Smooth muscle cell (in vitro differentiated cells): ENCODE results near the gene SLC26A1. TPM values are rescaled to one million over a fixed set of nuclear protein-coding genes. Genes with fewer than 3 reads are reported as not detected.

ENCODE experiments used
- DNase-seq: peaks from one replicate; lab custom pipeline; 2025; ENCODE audit not compliant: unreplicated experiment; lab: John Stamatoyannopoulos, UW
- H2AFZ ChIP-seq: fragments of 200-600 bp; sonication (generic); 2 replicates; pipeline ENCODE4 v1.6.0; 2016; ENCODE audit warnings: antibody characterized with exemption, low read depth, mild to moderate bottlenecking
- H3F3A ChIP-seq: fragments of 200-600 bp; sonication (generic); 2 replicates; pipeline ENCODE4 v1.6.0; 2017; ENCODE audit warnings: antibody characterized with exemption, low read depth
- H3K27ac ChIP-seq: fragments of 200-600 bp; sonication (generic); 2 replicates; pipeline ENCODE4 v1.5.1; 2016; ENCODE audit warnings: low read depth, mild to moderate bottlenecking
- H3K27me3 ChIP-seq: fragments of 200-600 bp; sonication (generic); 2 replicates; pipeline ENCODE4 v1.6.1; 2016; ENCODE audit warnings: low read depth, mild to moderate bottlenecking
- H3K36me3 ChIP-seq: fragments of 200-600 bp; sonication (generic); 2 replicates; pipeline ENCODE4 v1.5.1; 2016; ENCODE audit warnings: low read depth
- H3K4me1 ChIP-seq: fragments of 200-600 bp; sonication (generic); 2 replicates; pipeline ENCODE4 v1.5.1; 2016; ENCODE audit warnings: low read depth
- H3K4me2 ChIP-seq: fragments of 200-600 bp; sonication (generic); 2 replicates; pipeline ENCODE4 v1.6.0; 2016; ENCODE audit warnings: mild to moderate bottlenecking
- H3K4me3 ChIP-seq: fragments of 200-600 bp; sonication (generic); 2 replicates; pipeline ENCODE4 v1.5.1; 2016; ENCODE audit warnings: mild to moderate bottlenecking
- H3K79me2 ChIP-seq: fragments of 200-600 bp; sonication (generic); 2 replicates; pipeline ENCODE4 v1.6.0; 2016; ENCODE audit warnings: low read depth, mild to moderate bottlenecking
- H3K9ac ChIP-seq: fragments of 200-600 bp; sonication (generic); 2 replicates; pipeline ENCODE4 v1.6.0; 2016; ENCODE audit warnings: low read depth
- H3K9me3 ChIP-seq: fragments of 200-600 bp; sonication (generic); replicated peaks from 2 replicates; pipeline ENCODE4 v1.5.1; 2016; ENCODE audit warnings: low read depth
- H4K20me1 ChIP-seq: fragments of 200-600 bp; sonication (generic); 2 replicates; pipeline ENCODE4 v1.6.0; 2016; ENCODE audit warnings: low read depth
- WGBS: methylation state at CpG from one replicate; pipeline ENCODE4 v1.1.7; 2016; ENCODE audit warnings: low lambda C conversion rate; 5-methylcytosine and 5-hydroxymethylcytosine counted together
- polyA plus RNA-seq: library from polyadenylated mRNA; unstranded; fragments of >200 nt; fragmentation: Nextera tagmentation; extraction: Ambion mirVana; gene quantifications from 2 replicates; pipeline ENCODE4 v1.2.1, GENCODE V29; 2016
- total RNA-seq: library from RNA; depleted of rRNA; stranded (reverse); fragments of >200 nt; gene quantifications from 2 replicates; pipeline ENCODE4 v1.2.3, GENCODE V29; 2014
- TF ChIP-seq, protein P1 (sequence below): fragments of 200-600 bp; sonication (generic); IDR thresholded peaks from 2 replicates; pipeline ENCODE4 v1.5.1; 2017; ENCODE audit warnings: borderline replicate concordance, mild to moderate bottlenecking, antibody characterized with exemption; ENCODE audit not compliant: insufficient read depth, poor library complexity, severe bottlenecking

Gene SLC26A1
- total and polyA plus RNA-seq, 2 experiments from 2014 or later: 0.67 to 1.7 TPM

DNA sequence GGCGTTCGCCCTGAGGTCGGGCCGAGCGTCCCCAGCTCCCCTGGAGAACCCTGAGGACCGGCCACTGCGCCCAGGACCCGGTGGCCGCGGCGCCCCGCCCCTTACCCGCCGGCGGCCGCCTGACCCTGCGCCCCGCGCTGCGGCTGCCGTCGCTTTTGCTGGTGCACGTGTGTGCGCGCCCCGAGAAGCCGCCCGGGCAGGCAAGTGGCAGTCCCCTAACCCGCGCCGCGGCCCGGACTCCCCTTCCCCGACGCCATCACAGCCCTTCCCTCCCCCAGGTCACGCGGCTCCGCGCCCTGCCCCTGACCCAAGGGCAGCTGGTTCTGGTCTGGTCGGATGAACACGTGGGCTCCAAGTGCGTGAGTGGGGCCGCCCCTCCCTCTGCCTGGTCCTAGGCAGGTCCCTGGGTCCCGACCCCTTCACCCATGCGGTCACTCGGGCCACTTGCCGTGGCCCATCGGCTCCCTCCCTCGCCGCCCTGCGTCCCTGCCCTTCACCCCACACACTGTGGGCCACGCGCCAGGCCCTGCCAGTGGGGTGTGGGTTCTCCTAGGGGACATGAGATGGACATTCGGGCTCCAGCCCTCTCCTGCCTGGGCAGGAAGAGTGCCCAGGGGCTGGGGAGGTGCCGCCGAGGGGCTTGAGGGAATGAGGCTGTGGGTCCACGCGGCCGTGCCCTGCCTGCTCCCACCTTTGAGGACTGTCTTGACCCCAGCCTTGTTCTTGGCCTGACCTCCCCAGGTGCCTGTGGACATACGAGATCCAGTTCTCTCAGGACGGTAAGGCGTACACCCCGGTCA is 10.3 kb upstream of the SLC26A1 start:
- Histone ChIP-seq H3K27ac (no peak overlapping the region), H2AFZ (no peak overlapping the region), H3K4me1 (no peaks in the 10 kb centered on the region), H4K20me1 (peaks cover 4% of the 10 kb centered on the region), H3K9me3 (no peaks in the 10 kb centered on the region), H3K9ac (no peak overlapping the region), H3K4me3 (no peak overlapping the region), H3K4me2 (peak overlapping the region; percentile 48), H3K36me3 (no peaks in the 10 kb centered on the region), H3F3A (no peaks in the 10 kb centered on the region), H3K79me2 (no peaks in the 10 kb centered on the region), H3K27me3 (peaks cover 84% of the 10 kb centered on the region)
- WGBS: 62% methylated on average over 28 of the region's 63 CpGs
- TF ChIP-seq, protein P1, sequence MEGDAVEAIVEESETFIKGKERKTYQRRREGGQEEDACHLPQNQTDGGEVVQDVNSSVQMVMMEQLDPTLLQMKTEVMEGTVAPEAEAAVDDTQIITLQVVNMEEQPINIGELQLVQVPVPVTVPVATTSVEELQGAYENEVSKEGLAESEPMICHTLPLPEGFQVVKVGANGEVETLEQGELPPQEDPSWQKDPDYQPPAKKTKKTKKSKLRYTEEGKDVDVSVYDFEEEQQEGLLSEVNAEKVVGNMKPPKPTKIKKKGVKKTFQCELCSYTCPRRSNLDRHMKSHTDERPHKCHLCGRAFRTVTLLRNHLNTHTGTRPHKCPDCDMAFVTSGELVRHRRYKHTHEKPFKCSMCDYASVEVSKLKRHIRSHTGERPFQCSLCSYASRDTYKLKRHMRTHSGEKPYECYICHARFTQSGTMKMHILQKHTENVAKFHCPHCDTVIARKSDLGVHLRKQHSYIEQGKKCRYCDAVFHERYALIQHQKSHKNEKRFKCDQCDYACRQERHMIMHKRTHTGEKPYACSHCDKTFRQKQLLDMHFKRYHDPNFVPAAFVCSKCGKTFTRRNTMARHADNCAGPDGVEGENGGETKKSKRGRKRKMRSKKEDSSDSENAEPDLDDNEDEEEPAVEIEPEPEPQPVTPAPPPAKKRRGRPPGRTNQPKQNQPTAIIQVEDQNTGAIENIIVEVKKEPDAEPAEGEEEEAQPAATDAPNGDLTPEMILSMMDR: no peak
- no peak for DNase-seq

- no peaks in the 10 kb centered on the region for H3F3A ChIP-seq
- TF ChIP-seq, protein P1: no peak
- peak overlapping the region; percentile 48 for H3K4me2 ChIP-seq
- no peak for DNase-seq
- no peak overlapping the region for H3K27ac ChIP-seq
- H3K36me3 ChIP-seq: no peaks in the 10 kb centered on the region
- no peaks in the 10 kb centered on the region for H3K9me3 ChIP-seq
- peaks cover 84% of the 10 kb centered on the region for H3K27me3 ChIP-seq
- peaks cover under 1% of the 10 kb centered on the region for H3K4me1 ChIP-seq
- H2AFZ ChIP-seq: no peak overlapping the region
- H3K9ac ChIP-seq: no peak overlapping the region
- H4K20me1 ChIP-seq: peaks cover 11% of the 10 kb centered on the region
- no peaks in the 10 kb centered on the region for H3K79me2 ChIP-seq
- 5% methylated on average over 25 of the region's 75 CpGs for WGBS
- no peak overlapping the region for H3K4me3 ChIP-seq
Measured at GRCh38 chr4:1002631-1003251, 9.5 kb upstream of the SLC26A1 start.

- peak overlapping the region; percentile 48 for H3K4me2 ChIP-seq
- no peaks in the 10 kb centered on the region for H3K9me3 ChIP-seq
- WGBS: 2% methylated on average over 35 of the region's 54 CpGs
- H3K36me3 ChIP-seq: no peaks in the 10 kb centered on the region
- H3F3A ChIP-seq: no peaks in the 10 kb centered on the region
- H4K20me1 ChIP-seq: peaks cover 14% of the 10 kb centered on the region
- H3K27ac ChIP-seq: no peak overlapping the region
- H3K4me1 ChIP-seq: peaks cover 3% of the 10 kb centered on the region
- H2AFZ ChIP-seq: no peak overlapping the region
- H3K4me3 ChIP-seq: no peak overlapping the region
- no peak overlapping the region for H3K9ac ChIP-seq
- peaks cover 84% of the 10 kb centered on the region for H3K27me3 ChIP-seq
- no peaks in the 10 kb centered on the region for H3K79me2 ChIP-seq
- TF ChIP-seq, protein P1: no peak
- no peak for DNase-seq
Measured at GRCh38 chr4:1002131-1002630, 9.0 kb upstream of the SLC26A1 start.
